Testis (tissue), 2 donors: ENCODE data around the gene CDON.

ENCODE experiments used
- CTCF ChIP-seq, 3 experiments: fragments of 450-650 bp in 2 of 3; fragments of 200-600 bp in 1 of 3; sonication (generic) in 1 of 3; IDR thresholded peaks; one replicate each; pipeline ENCODE4 v1.5.1; 2016 to 2019; ENCODE audit warnings: antibody characterized with exemption in 3 of 3, mild to moderate bottlenecking in 2 of 3, moderate library complexity in 1 of 3
- POLR2A ChIP-seq: fragments of 450-650 bp; IDR thresholded peaks from one replicate; pipeline ENCODE4 v1.6.1; 2017; ENCODE audit warnings: antibody characterized with exemption, mild to moderate bottlenecking, moderate library complexity

GRCh38 chr11:126032375-126032774 lies 30.3 kb downstream of the CDON start:
- TF ChIP-seq POLR2A (no peak), CTCF (IDR thresholded peaks at IDR 0.05) (no peak)
